GM21723 (cell line): Measurements from ENCODE around the gene PRR20B.
"Not testable (repeated sequence)": the region's sequence is repeated elsewhere in the genome, so short reads cannot be mapped to it uniquely, and the experiment has no call there.

Source experiments
- ATAC-seq: cut with Tn5 transposase; IDR thresholded peaks from one replicate; pipeline ENCODE4 v1.9.1; 2021; ENCODE audit warnings: mild to moderate bottlenecking, moderate library complexity; ENCODE audit not compliant: unreplicated experiment

Gene PRR20B

DNA sequence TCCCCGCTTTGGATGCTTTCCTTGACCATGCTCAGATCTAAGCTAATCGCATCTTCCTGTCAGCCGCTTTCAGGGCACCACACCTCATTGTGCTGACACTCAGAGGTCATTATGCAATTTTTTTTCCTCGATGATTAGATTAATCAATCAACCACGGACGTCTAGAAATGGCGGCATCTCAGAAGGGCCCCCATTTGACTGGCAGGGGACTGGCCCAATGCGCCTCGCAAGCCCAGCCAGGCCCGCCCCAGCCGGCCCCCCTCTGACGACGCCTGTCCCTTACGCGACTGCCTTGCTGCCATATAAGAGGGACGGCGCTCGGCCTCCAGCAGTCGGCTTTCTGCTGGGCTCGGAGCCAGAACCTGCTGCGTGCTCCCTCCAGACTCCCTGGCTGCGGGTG, at the start of gene PRR20B:
Gene PRR20B, plus strand, starts transcription at position 301 of the 400 bp plus-strand sequence. CDS start 387 bp downstream, outside the sequence.
- ATAC-seq: not testable (repeated sequence)

DNA sequence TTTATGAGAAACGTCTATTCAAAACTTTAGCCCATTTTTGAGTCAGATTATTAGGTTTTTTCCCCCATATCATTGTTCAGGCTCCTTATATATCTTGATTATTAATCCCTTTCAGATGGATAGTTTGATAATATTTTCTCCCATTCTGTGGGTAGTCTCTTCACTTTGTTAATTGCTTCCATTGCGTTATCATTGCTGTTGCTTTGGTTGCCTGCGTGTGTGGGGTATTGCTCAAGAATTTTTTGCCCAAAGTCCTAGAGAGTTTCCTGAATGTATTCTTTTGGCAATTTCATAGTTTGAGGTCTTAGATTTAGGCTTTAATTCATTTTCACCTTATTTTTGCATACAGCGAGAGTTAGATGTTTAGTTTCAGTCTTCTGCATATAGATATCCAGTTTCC, 32.3 kb upstream of the PRR20B start:
- ATAC-seq: no peak

DNA sequence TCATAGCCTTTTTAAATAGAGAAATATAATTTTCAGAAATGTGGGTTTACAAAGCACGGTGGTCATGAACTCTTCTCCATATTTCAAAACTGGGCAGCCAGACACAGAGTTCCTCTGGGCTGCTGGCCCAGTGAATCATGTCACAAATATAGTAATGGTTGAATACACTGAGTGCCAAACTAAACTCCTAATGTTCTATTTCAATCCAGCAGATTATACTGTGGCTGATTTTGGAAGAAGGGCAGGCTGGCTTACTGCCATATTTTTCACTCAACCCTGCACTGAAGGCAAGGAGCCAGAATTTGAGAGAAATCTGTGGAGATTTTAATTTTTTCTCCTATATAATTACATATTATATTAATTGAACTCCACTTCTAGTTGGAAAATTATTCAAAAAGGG, 23.6 kb upstream of the PRR20B start:
- no peak for ATAC-seq

DNA sequence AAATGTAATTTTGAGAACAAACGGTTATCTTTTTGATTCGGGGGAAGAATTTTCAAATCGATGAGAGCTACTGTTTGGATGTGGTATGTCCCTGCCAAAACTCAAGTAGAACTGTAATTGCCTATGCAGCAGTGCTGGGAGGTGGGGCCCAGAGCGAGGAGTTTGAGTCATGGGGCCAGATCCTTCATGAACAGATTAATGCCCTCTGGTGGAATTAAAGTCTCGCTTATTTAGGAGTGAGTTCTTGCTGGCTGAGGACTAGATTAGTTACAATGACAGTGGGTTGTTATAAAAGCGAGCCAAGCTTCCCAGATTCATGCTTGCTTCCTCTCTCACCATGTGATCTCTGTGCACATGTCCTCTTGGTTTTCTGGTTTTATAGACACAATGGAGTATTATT, 18.4 kb upstream of the PRR20B start:
- no peak for ATAC-seq

DNA sequence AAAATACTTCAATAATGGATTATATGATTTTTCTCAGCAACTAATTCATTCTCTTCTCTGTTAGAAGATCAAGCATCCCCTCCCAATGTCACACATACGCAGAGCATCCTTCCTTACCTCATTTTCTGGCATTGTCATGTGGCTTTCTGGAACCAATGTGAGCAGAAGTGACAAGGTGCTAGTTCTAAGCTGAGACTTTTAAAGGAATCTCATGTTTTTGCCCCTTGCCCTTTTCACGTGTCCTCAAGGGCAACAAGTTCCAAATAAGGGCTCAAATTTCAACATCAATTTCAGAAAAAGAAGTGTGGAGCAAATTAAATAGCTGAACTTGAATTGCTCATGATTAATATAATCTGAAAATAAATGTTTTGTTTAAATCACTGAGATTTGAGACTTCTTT, 11.2 kb upstream of the PRR20B start:
- no peak for ATAC-seq

DNA sequence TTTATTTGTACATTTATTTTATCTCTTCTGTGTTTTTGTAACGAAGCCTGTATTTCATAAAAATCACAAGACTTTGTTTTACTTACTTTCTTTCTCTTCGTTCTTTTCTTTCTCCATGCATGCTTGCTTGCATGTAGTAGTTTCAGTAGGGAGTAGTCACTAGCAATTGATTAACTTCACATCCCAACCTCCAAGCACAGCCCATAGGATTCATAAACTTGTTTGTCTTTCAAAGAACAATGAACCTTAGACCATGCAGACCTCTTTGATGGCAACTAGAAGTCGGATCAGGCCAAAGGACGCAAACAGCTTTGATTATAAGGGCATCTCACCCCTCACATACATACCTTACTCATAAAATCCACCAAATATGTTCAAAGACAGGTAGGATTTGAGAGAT, 9.7 kb upstream of the PRR20B start:
- ATAC-seq: no peak

DNA sequence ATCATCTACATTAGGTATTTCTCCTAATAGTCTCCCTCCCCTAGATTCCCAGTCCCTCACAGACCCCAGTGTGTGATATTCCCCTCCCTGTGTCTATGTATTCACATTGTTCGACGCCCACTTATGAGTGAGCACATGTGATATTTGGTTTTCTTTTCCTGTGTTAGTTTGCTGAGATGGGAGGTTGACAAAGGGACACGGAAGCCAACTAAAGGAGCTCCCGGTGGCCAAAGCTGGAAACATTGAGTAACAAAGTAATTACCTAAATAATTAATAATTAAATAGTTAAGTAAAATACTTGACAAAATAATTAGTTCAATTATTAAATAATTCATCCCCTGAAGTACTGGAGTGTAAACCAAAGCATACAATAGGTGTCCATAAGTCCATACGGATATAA, 8.3 kb upstream of the PRR20B start:
- no peak for ATAC-seq

DNA sequence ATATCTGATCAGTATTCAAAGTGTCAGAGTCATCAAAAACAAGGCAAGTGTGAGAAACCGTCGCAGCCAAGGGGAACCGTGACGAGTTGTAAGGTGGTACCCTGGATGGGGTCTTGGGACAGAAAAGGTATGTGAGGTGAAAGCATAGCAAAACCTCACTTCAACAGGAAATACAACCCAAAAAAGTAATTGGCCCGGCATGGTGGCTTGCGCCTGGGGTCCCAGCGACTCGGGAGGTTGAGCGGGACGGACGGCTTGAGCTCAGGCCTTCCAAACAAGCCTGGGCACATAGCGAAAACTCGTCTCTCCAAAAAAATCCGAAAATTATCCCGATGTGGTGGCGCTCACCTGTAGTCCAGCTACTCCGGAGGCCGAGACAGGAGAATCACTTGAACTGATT, 7.5 kb upstream of the PRR20B start:
- ATAC-seq: not testable (repeated sequence)

DNA sequence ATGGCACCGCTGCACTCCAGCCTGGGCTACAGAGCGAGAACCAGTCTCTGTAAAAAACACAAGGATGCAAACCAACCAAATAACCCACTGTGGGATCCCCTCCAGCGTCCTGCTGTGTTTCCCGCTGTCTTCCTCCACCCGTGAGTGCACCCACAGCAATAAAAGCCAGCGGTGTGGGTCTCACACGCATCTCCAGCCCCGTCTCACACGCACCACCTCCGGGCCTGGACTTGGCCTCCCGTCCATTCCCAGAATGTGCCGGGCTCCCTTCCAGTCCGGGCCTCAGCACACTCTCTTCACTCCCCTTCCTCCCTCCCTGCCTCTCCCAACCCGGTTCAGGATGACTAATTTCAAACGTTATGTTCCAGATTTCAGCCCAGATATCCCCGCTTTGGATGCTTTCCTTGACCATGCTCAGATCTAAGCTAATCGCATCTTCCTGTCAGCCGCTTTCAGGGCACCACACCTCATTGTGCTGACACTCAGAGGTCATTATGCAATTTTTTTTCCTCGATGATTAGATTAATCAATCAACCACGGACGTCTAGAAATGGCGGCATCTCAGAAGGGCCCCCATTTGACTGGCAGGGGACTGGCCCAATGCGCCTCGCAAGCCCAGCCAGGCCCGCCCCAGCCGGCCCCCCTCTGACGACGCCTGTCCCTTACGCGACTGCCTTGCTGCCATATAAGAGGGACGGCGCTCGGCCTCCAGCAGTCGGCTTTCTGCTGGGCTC, 6.9 kb upstream of the PRR20B start, which contains the start of gene PRR20A:
Gene PRR20A, plus strand, starts transcription at position 684 of the 734 bp plus-strand sequence. CDS start 387 bp downstream, outside the sequence.
- ATAC-seq: not testable (repeated sequence)

DNA sequence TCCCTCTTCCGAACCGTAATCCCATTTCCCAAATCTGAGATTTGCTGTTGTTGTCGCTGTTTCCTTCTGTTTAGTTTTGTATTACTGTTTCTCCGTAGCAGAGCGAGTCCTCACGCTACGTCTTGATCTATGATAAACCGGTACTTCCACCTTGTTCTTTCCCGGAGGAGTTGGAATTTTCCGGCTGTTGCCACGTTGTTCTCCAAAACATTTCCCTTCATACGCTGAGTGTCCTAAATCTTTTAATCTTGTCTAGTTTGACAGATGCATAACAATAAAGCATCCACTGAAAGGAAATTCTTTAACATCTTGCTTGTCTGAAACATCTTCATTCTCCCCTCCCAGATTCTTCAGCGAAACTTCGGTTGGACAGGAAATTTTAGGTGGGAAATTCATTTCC, 818 bp downstream of the PRR20B start:
- not testable (repeated sequence) for ATAC-seq

DNA sequence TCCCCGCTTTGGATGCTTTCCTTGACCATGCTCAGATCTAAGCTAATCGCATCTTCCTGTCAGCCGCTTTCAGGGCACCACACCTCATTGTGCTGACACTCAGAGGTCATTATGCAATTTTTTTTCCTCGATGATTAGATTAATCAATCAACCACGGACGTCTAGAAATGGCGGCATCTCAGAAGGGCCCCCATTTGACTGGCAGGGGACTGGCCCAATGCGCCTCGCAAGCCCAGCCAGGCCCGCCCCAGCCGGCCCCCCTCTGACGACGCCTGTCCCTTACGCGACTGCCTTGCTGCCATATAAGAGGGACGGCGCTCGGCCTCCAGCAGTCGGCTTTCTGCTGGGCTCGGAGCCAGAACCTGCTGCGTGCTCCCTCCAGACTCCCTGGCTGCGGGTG, 6.5 kb downstream of the PRR20B start, which contains the start of gene PRR20C:
Gene PRR20C, plus strand, starts transcription at position 301 of the 400 bp plus-strand sequence. CDS start 387 bp downstream, outside the sequence.
- ATAC-seq: not testable (repeated sequence)

DNA sequence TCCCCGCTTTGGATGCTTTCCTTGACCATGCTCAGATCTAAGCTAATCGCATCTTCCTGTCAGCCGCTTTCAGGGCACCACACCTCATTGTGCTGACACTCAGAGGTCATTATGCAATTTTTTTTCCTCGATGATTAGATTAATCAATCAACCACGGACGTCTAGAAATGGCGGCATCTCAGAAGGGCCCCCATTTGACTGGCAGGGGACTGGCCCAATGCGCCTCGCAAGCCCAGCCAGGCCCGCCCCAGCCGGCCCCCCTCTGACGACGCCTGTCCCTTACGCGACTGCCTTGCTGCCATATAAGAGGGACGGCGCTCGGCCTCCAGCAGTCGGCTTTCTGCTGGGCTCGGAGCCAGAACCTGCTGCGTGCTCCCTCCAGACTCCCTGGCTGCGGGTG, 13.0 kb downstream of the PRR20B start, which contains the start of gene PRR20D:
Gene PRR20D, plus strand, starts transcription at position 301 of the 400 bp plus-strand sequence. CDS start 387 bp downstream, outside the sequence.
- not testable (repeated sequence) for ATAC-seq

DNA sequence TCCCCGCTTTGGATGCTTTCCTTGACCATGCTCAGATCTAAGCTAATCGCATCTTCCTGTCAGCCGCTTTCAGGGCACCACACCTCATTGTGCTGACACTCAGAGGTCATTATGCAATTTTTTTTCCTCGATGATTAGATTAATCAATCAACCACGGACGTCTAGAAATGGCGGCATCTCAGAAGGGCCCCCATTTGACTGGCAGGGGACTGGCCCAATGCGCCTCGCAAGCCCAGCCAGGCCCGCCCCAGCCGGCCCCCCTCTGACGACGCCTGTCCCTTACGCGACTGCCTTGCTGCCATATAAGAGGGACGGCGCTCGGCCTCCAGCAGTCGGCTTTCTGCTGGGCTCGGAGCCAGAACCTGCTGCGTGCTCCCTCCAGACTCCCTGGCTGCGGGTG, 19.6 kb downstream of the PRR20B start, which contains the start of gene PRR20E:
Gene PRR20E, plus strand, starts transcription at position 301 of the 400 bp plus-strand sequence. CDS start 387 bp downstream, outside the sequence.
- ATAC-seq: not testable (repeated sequence)

DNA sequence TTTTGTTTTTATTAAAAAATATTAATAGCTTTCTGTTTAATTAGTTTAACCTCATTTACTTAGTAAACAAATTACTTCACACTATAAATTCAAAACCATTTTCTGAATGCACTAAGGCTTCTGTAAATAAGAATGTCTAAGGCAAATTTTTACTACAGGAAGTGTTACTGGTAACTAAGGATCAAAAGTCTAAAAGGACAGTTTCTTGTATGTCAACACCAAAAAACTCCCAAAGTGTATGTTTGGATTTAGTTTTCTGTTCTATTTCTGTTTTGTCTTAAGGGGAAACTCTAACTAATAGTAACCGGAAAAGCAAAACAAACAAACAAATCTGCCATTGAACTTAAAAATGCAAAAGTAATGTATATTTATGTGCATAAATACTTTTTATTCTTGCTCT, 44.4 kb downstream of the PRR20B start:
- ATAC-seq: no peak
